HG03460 (cell line): ENCODE measurements around the gene ISG20L2.

Experiments
- ATAC-seq: cut with Tn5 transposase; IDR thresholded peaks from one replicate; pipeline ENCODE4 v1.9.1; 2021; ENCODE audit not compliant: unreplicated experiment

Gene ISG20L2

GRCh38 chr1:156691665-156692440 is 36.7 kb downstream of the ISG20L2 start:
- no peak for ATAC-seq

- no peak for ATAC-seq
Observed at GRCh38 chr1:156691191-156691590, 37.4 kb downstream of the ISG20L2 start.

GRCh38 chr1:156690675-156691036 is 37.9 kb downstream of the ISG20L2 start:
- no peak for ATAC-seq

GRCh38 chr1:156689953-156690674 is 38.5 kb downstream of the ISG20L2 start:
- no peak for ATAC-seq

GRCh38 chr1:156689035-156689952 is 39.3 kb downstream of the ISG20L2 start:
- peak; percentile 73 for ATAC-seq

- no peak for ATAC-seq
Observed at GRCh38 chr1:156684227-156684782, 44.3 kb downstream of the ISG20L2 start.

GRCh38 chr1:156682166-156682890 is 46.2 kb downstream of the ISG20L2 start:
- ATAC-seq: no peak

- ATAC-seq: no peak
Observed at GRCh38 chr1:156681196-156681960, 47.2 kb downstream of the ISG20L2 start.

- no peak for ATAC-seq
Observed at GRCh38 chr1:156680056-156680455, 48.5 kb downstream of the ISG20L2 start.

GRCh38 chr1:156677616-156678596 is 50.7 kb downstream of the ISG20L2 start:
- ATAC-seq: no peak

GRCh38 chr1:156676820-156677615 is 51.5 kb downstream of the ISG20L2 start, which contains the start of gene NES:
TSS of gene NES (minus strand) at chr1:156677407. CDS start at chr1:156677264, 143 bp downstream.
- ATAC-seq: no peak

GRCh38 chr1:156676114-156676819 is 52.3 kb downstream of the ISG20L2 start:
- ATAC-seq: no peak

GRCh38 chr1:156675210-156676113 is 53.1 kb downstream of the ISG20L2 start:
- no peak for ATAC-seq

- no peak for ATAC-seq
Observed at GRCh38 chr1:156673387-156674121, 55.0 kb downstream of the ISG20L2 start.
